HG03045 (cell line): Measurements from ENCODE around the gene DISC1.

ENCODE experiments used
- ATAC-seq: cut with Tn5 transposase; IDR thresholded peaks from one replicate; pipeline ENCODE4 v1.9.1; 2021; ENCODE audit warnings: mild to moderate bottlenecking, moderate library complexity; ENCODE audit not compliant: unreplicated experiment

DISC1 gene

DNA sequence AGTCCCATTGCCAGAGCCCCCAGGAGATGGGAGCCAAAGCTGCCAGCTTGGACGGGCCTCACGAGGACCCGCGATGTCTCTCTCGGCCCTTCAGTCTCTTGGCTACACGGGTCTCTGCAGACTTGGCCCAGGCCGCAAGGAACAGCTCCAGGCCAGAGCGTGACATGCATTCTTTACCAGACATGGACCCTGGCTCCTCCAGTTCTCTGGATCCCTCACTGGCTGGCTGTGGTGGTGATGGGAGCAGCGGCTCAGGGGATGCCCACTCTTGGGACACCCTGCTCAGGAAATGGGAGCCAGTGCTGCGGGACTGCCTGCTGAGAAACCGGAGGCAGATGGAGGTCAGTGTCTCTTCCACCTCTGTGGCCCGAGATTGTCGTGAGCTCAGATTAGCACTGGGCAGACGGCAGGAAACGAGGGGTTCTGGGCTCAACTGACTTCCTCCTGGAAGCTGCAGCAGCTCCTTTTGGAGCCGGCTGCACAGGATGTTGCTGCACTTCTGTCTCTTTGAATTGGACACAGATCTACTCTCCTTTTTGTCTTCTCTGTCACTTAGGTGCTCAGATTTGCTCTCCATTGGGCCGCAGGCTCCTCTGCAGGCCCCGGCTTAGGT is 68.0 kb downstream of the DISC1 start:
- ATAC-seq = no peak

DNA sequence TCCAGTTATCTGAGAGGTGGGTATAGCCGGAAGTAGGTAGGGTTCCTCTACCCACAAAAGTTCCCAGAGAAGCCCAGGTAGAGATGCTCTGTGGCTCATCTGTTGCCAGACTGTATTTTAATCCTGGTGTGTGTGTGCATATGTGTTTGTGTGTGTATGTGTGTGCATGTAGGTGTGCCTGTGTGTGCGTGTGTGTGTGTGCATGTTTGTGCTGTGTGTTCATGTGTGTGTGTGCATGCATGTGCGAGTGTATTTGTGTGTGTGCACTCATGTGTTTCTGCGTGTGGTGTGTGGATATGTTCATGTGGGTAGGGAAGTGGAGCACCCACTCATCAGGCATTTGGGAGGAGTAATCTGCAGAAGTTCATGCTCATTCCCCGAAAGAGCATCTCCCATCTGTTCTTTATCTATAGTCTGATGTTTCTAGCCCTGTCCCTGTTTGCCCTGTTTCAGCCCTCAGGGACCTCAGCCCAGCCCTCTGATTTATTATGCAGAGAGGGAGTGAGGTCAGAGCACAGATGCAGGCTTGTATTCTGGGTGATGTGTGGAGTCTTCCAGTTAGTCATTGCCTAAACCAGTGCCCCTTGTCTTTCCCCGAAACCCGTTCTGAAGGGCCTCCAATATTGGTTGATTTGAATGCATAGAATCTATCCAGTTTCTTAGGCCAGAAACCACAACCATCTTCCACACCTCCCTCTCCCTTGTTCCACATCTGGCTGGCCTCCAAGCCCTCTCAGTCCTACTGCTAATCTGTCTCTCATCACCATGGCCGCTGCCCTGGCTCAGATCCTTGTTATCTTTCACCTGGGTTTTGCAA is 69.1 kb downstream of the DISC1 start:
- ATAC-seq = no peak

DNA sequence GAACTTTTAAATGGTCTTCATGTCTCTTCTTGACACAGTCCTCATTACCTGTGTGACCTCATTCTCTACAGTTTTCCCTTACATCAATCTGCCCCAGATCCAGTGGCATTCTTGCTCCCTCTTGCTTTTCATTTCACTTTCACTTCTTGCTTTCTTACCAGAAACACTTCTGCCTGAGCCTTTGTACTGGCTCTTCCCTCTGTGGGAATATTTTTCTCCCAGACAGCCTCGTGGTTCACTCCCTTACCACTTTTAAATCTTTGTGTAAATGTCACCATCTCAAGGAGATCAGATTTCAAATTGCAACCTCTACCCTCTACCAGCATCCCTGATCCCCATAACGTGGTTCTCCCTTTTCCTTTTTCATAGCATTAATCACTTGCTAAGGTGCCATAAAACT is 73.2 kb downstream of the DISC1 start:
- no peak for ATAC-seq

- ATAC-seq = no peak
Measured at GRCh38 chr1:231701306-231701705, 74.7 kb downstream of the DISC1 start.

GRCh38 chr1:231702331-231702730 is 75.7 kb downstream of the DISC1 start:
- no peak for ATAC-seq

DNA sequence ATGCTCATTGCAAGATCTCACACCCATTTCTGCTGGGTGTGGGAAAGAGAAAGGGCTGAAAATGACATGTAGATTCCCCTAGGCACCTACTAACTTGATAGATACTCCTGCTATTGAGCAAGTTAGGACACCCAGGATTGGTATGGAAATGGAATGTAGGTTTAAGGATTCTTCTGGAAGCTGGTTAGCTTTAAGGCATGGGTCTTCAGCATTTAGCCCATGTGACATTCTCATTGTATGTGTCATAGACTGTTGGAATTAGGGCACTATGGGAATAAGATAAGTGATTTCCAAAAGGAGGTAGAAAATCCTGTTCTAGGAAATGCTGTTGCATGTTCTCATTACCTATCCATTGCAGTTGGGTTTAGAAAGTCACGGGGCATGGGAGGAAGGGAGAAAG is 76.2 kb downstream of the DISC1 start:
- no peak for ATAC-seq

DNA sequence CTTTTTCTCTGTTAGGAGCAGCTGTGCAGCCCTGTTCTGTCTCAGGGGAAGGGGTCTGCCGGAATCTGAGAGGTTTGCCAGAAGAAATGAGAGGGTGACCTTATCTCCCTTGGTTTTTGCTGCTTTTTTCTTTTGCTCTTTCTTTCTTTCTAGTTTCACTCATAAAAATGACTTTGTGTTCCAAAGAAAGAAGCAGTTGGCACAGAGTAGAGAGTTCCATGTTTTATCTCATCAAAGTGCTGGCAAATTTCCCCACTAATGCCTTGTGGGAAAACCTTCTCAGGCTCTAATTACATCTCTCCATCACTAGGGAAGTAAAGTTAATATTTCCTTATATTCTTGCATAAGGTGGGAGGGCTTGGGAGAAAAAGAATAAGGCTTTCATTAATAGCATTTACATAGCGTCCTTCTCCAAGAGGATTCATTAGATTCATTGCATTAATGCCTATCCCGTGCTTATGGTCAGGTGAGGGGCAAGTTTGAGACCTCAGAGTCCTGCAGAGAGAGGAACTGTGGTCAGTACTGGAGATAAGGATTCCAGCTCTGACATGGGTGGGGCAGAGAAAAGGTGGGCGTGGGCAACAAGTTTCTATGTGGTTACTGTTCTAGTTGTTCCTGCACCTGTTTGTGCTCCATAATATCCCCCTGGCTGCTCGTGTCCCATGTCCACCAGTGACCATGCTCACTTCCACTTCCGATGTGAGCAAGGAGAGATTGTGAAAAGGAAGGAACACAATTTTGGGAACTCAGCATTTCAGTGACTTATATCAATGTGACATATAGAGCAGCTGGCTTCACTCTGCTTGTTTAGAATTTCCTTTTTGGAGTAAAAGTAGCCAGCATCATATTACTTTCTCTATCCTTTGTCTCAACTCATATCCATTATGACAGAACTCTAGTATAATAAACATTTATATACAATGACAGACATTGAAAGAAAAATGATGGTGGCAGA is 79.5 kb downstream of the DISC1 start:
- no peak for ATAC-seq

DNA sequence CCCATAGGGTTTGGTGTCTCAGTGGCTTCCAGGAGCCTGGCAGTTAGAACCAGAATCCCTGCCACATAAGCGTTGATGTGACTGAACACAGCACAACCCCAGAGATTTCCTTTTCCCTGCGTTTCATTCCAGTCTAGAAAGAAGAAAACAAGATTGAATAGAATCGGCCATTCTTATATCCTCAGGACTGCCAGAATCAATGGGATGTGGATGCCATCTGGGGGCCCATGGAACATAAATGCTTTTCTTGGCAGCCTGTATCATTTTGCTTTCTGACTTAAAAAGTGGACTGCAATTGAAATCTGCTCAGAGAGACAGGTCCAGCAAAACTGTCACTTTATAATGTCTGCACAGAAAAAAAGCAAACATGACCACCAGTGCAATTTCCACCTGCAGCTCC is 80.3 kb downstream of the DISC1 start:
- ATAC-seq = no peak

DNA sequence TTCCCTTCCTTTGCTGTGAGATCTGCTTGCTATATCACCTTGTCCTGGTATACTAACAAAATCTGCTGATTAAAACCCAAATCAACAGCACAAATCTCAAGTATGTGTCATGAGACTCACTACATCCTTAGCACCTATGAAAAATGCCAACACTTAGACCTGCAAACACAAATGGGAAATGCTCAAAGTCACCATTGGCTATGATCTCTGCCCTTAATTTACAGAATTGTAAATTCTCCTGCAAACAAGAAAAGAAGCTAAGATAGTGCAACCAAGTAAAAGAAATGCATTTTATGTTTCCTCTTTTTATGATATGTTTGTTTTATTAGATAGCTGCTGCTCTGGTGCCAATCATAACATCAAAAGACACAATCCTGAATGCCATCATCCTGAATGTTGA is 80.8 kb downstream of the DISC1 start:
- no peak for ATAC-seq

DNA sequence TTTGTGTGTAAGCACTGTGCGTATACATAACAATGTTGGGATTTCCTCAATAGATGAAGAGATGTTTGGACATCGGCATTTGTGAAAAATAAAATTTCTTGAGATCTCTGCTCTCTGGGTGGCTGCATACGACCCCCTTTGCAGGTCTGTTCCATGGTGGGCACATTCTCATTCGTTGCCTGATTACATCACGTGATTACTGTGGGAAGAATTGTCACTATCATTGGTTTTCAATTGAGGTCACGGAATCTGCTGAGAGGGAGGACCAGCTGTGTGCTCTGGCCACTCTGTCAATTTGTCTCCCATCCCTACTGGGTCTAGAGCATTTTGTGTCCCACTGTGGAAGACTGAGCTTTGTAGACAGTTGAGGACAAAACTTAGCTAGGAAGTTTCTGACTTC is 81.8 kb downstream of the DISC1 start:
- no peak for ATAC-seq

GRCh38 chr1:231714440-231714839 is 87.8 kb downstream of the DISC1 start:
- ATAC-seq = no peak

GRCh38 chr1:231715816-231716722 is 89.5 kb downstream of the DISC1 start:
- ATAC-seq = no peak

- ATAC-seq = no peak
Measured at GRCh38 chr1:231716879-231717278, 90.3 kb downstream of the DISC1 start.

DNA sequence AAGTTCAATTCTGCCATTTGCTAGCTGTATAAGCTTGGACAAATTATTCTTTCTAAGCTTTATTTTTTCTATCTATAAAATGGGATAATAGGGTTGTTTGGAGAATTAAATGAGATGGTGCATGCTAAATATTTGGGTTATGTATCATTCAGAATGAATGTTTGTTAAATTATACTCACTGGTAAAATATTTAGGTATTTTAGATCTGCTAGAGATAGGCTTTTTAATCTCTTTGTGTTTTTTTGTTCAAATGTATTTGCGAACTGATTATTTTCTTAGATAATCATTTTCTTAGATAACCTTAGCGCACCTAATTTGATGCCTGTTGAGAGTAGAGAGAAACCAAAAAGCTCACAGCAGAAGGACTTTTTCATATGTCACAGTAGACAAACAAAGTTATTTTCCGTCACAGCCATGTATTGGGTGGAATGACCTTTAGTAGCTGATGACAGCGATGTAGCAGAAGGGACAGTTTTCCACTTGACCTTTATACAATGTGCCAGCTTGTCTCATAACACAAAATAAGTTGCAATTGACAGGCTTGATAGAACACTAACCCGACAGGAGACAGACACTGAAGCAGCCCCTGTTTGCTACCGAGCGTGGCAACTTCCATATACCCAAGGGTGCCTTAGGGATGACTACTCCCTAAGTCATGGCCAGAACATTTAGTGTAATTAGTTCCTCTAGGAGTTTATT is 93.0 kb downstream of the DISC1 start:
- ATAC-seq = no peak

- ATAC-seq = no peak
Measured at GRCh38 chr1:231720652-231721325, 94.2 kb downstream of the DISC1 start.

DNA sequence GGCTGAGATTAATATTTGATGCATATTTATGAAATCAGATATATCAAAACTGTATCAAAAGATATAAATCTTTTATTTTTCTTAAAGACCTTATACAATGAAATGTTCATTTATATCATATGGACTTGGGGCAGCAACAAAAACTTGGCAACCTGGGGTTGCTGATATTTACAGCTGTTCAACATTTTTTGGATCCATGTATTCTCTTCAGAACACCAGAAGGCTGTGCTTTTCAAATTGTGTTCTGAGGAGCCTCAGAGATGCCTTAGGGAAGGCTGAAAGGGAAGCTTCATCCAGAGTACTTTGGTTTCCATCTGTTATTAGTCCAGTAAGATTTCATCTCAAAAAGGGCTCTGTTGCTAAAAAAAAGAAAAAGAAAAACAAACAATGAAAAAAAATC is 94.8 kb downstream of the DISC1 start:
- ATAC-seq = no peak

DNA sequence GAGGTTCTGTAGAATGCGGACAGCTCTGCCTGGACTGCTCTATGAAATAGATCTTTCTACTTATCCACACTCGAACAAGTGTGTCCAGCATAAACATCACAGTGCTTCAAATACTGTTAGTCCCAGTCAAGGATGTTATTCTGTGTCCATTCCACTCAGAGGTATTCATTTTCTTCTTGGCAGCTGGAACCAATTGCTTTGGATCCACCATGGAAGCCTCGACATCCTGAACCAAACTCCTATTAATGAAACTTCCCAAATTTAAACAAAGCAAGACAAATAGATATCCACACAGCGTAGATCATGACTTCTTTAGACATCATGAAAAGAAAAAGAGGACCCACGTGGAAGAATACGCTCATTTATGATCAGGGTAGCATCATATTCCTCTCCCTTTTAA is 95.8 kb downstream of the DISC1 start:
- no peak for ATAC-seq

DNA sequence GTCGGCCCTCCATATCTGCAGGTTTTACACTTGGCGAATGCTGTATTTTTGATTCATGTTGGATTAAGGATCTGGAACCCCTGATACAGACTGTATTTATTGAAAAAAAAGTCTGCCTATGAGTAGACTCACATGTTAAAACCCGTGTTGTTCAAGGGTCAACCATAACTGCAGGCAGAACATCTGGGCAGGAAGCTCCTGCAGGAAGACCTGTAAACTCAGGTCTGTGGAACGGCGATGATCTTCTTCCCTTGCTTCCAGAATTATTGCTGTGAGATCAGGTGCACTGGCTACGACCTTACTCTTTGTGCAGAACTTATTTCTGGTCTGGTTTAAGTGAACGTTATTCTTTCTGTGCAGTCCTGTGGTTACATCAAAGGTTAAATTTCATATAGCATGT is 96.6 kb downstream of the DISC1 start:
- ATAC-seq = no peak

- no peak for ATAC-seq
Measured at GRCh38 chr1:231724041-231724440, 97.5 kb downstream of the DISC1 start.
